Measurements from ENCODE around the gene NT5C1B. TPM values are rescaled to one million over a fixed set of nuclear protein-coding genes. Genes with fewer than 3 reads are reported as not detected.

Gene NT5C1B
- polyA plus RNA-seq, 2 of the 4 experiments (the other 2 are of a cell fraction): not detected

DNA sequence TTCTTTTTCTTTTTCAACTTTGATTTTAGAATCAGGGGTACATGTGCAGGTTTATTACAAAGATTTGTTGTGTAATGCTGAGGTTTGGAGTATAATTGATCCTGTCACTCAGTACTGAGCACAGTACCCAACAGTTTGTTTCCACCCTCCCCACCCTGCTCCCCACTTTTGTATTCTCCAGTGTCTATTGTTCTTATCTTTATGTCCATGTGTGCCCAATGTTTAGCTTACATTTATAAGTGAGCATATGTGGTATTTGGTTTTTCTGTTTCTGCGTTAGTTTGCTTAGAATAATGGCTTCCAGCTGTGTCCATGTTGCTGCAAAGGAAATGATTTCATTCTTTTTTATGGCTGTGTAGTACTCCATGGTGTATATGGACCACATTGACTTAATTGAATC is 72.0 kb downstream of the NT5C1B start (continued):
- TF ChIP-seq, protein P1, sequence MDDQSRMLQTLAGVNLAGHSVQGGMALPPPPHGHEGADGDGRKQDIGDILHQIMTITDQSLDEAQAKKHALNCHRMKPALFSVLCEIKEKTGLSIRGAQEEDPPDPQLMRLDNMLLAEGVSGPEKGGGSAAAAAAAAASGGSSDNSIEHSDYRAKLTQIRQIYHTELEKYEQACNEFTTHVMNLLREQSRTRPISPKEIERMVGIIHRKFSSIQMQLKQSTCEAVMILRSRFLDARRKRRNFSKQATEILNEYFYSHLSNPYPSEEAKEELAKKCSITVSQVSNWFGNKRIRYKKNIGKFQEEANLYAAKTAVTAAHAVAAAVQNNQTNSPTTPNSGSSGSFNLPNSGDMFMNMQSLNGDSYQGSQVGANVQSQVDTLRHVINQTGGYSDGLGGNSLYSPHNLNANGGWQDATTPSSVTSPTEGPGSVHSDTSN (IDR thresholded peaks at IDR 0.05): no peak
- no peak for TF ChIP-seq REST (IDR thresholded peaks at IDR 0.05)
- TF ChIP-seq, protein P2, sequence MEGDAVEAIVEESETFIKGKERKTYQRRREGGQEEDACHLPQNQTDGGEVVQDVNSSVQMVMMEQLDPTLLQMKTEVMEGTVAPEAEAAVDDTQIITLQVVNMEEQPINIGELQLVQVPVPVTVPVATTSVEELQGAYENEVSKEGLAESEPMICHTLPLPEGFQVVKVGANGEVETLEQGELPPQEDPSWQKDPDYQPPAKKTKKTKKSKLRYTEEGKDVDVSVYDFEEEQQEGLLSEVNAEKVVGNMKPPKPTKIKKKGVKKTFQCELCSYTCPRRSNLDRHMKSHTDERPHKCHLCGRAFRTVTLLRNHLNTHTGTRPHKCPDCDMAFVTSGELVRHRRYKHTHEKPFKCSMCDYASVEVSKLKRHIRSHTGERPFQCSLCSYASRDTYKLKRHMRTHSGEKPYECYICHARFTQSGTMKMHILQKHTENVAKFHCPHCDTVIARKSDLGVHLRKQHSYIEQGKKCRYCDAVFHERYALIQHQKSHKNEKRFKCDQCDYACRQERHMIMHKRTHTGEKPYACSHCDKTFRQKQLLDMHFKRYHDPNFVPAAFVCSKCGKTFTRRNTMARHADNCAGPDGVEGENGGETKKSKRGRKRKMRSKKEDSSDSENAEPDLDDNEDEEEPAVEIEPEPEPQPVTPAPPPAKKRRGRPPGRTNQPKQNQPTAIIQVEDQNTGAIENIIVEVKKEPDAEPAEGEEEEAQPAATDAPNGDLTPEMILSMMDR (IDR thresholded peaks at IDR 0.05): no peak
- no peak for TF ChIP-seq POLR2A (IDR thresholded peaks at IDR 0.05; ENCODE audit: low read length)
- TF ChIP-seq EP300 (IDR thresholded peaks at IDR 0.05): no peak
- TF ChIP-seq PHF8 (IDR thresholded peaks at IDR 0.05; ENCODE audit: borderline replicate concordance, low read depth): no peak
- TF ChIP-seq SREBF2 (IDR thresholded peaks at IDR 0.05): no peak

GRCh38 chr2:18516112-18516511 is 73.3 kb downstream of the NT5C1B start:
- CTCF ChIA-PET: interaction anchor here (1.0 to 7.6 kb wide), 2 partner anchors 18 to 1348 kb away, joined by 4 to 57 read pairs; no protein-coding TSS in a partner anchor
- TF ChIP-seq ZNF302 (CRISPR knock-in tag; IDR thresholded peaks at IDR 0.05) (no peak), EHMT2 (IDR thresholded peaks at IDR 0.05; ENCODE audit: low read depth) (no peak), RFX5 (IDR thresholded peaks at IDR 0.05) (no peak), NPAS2 (CRISPR knock-in tag; IDR thresholded peaks at IDR 0.05; ENCODE audit: borderline replicate concordance) (no peak), JUN (IDR thresholded peaks at IDR 0.05) (no peak), JUNB (IDR thresholded peaks at IDR 0.05) (no peak), SREBF2 (IDR thresholded peaks at IDR 0.05) (no peak), E2F6 (IDR thresholded peaks at IDR 0.05; ENCODE audit: borderline replicate concordance, low read depth) (no peak), ZSCAN20 (CRISPR knock-in tag; IDR thresholded peaks at IDR 0.05) (no peak), POLR2AphosphoS2 (conservative IDR thresholded peaks at IDR 0.05; ENCODE audit: low read length) (no peak), FOXS1 (CRISPR knock-in tag; IDR thresholded peaks at IDR 0.05) (no peak), POLR2A (IDR thresholded peaks at IDR 0.05; ENCODE audit: low read length) (no peak), ESRRA (IDR thresholded peaks at IDR 0.05; ENCODE audit: borderline replicate concordance, low read length) (no peak), PHF8 (IDR thresholded peaks at IDR 0.05; ENCODE audit: borderline replicate concordance, low read depth) (no peak), MAZ (IDR thresholded peaks at IDR 0.05; ENCODE audit: borderline replicate concordance, low read depth, low read length) (no peak)
- DNase-seq (ENCODE audit: low read depth in 1 of 2, low spot score in 1 of 2): no peak

More at GRCh38 chr2:18516112-18516511, 73.3 kb downstream of the NT5C1B start:
- no peak overlapping the region for H3K27ac ChIP-seq
- no peaks in the 10 kb centered on the region for H3K4me1 ChIP-seq
- WGBS (ENCODE audit: missing lambda C conversion rate): 53% methylated on average over 11 of the region's 11 CpGs
- FAIRE-seq (no peak), ATAC-seq (no peak)
- no peak overlapping the region for H3K4me3 ChIP-seq
- POLR2A ChIA-PET: no interaction called here
- no peak overlapping the region for H3K4me2 ChIP-seq
- no peaks in the 10 kb centered on the region for H3K9me3 ChIP-seq

All from A549 (cell line).